GM04504 (cell line): ENCODE data around the gene DAB1.
"Not testable (repeated sequence)": the region's sequence is repeated elsewhere in the genome, so short reads cannot be mapped to it uniquely, and the experiment has no call there.

Experiments
- DNase-seq: peaks from one replicate; pipeline ENCODE4 v3.0.0-alpha.2; 2012; ENCODE audit warnings: low read depth

Gene DAB1

DNA sequence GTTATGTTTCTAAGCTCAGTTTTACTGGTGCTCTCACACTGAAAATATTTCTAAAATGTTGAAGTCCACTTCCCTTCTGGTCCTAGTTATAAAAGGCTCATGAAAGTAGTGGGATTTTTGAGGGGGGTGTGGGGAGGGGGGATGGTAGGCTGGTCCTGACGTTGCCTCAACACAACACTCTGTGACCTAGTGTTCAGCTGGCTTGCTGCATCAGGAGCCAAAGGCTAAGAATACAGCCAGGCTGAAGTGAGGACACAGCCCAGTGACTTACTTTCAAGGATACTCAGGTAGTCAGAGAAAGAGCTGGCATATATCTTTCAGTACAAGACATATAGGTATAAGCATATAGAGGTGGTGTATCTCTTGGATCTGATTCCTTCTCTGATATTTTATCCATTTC is 306.1 kb downstream of the DAB1 start:
- no peak for DNase-seq

- DNase-seq = no peak
Observed at GRCh38 chr1:57116871-57117270, 307.0 kb downstream of the DAB1 start.

GRCh38 chr1:57115030-57115614 is 308.7 kb downstream of the DAB1 start:
- no peak for DNase-seq

GRCh38 chr1:57112148-57112547 is 311.7 kb downstream of the DAB1 start:
- DNase-seq = no peak

GRCh38 chr1:57111175-57111574 is 312.7 kb downstream of the DAB1 start:
- no peak for DNase-seq

GRCh38 chr1:57109883-57110282 is 314.0 kb downstream of the DAB1 start:
- no peak for DNase-seq

GRCh38 chr1:57109247-57109646 is 314.6 kb downstream of the DAB1 start:
- DNase-seq = no peak

DNA sequence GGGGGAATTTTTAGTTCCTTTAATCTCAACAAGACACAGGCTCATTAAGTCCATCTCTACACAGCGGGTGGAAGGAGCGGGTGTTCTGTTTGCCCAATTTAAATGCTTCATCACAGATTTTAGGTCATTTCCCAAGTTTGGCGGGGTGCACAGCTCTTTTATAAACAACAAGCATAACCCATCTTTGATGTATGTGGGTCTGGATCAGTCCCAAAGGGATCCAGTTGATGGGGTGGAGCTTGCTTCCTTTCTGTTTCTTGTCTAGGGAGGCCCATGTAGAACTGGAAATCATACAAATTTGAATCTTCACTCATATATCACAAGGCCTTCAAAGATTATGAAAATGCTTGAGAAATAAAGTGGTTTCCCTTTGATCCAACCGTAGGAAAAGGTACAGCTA is 317.6 kb downstream of the DAB1 start:
- no peak for DNase-seq

- no peak for DNase-seq
Observed at GRCh38 chr1:57102561-57103326, 321.1 kb downstream of the DAB1 start.

- no peak for DNase-seq
Observed at GRCh38 chr1:57101209-57101608, 322.7 kb downstream of the DAB1 start.

DNA sequence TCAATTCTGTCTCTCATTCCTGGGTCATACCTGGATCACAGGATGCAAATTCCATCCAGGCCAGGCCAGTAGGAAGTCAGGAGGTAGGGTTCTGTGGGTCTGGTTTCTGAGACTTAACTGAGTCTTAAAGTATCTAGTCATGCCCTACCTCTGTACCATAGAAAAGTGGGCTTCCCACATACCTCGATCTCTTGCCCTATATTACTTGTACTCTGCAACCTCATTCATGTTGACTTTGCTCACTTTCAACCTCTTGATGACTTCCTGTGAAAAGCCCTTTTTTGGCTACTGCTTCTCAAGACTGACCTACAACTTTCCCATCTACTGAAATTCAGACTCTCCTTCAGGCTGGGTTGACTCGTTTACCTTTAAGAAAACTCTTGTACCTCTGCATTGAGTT is 329.1 kb downstream of the DAB1 start:
- no peak for DNase-seq

DNA sequence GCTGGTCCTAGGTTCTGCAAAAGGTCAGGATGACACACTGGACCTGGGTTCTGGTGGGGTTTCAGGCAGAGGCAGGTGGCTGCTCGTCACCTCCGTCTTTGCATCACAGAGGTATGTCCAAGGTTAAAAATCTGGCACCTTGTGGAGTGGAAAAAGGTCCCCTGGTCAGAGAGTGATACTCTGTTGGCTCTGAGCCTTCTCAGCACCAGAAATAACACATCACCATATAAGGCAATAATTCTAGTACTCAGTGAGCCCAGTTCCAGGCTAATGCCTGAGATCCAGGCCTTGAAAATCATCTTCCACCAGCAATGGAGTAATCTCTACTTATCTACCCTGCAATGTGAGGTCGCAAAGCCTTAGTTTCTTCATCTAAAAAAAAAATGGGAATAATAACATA is 330.7 kb downstream of the DAB1 start:
- DNase-seq = no peak

- no peak for DNase-seq
Observed at GRCh38 chr1:57091642-57092041, 332.2 kb downstream of the DAB1 start.

- no peak for DNase-seq
Observed at GRCh38 chr1:57089855-57090254, 334.0 kb downstream of the DAB1 start.

DNA sequence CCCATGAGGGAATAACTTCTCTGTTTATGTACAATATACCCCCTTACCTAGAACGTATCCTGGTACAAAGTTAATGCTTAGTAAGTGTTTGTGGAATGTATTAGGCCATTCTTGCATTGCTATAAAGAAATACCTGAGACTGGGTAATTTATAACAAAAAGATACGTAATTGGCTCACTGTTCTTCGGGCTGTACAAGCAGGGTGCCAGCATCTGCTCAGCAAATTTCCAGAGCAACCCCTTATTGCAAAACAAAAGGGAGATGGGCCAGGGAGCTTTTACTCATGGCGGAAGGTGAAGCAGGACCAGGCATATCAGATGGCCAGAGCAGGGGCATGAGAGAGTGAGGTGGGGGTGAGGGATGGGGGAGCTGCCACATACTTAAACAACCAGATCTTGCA is 334.6 kb downstream of the DAB1 start:
- no peak for DNase-seq

DNA sequence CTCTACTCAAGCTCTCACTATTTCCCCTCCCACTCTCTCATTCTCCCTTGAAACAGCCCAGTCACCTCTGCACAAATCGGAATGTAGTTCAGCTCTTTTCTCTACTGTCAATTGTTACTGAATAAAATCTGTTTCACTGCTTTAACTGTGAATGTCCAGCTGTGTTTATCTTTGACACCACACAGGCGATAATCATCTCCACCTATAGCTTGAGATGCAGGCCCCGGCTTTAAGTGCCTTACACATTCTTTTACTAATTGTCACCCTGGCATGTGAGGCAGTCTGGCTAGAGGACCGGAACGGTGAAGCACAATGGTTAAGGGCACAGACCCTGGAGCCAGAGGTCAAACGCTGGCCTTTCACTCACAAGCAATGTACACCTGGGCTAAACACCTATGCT is 335.2 kb downstream of the DAB1 start:
- no peak for DNase-seq

DNA sequence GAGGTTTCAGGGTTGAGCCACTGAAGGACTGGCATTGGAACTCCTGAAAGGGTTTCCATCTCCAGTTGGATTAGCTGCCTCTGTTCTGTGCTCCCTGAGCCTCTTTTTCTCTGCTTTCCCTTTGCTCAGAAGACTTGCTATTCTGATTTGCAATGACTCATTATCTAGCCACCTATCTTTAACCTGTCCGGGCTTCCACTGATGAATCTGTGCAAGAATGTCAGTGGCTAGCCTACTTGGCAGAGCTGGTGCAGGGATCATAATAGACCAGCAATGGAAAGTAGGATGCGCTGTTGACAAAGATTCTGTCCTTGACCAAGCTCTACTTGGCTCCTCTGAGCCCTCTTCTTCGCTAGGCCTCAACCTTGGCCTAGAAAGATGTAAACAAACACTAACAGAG is 336.2 kb downstream of the DAB1 start:
- not testable (repeated sequence) for DNase-seq

GRCh38 chr1:57086154-57086553 is 337.7 kb downstream of the DAB1 start:
- no peak for DNase-seq

DNA sequence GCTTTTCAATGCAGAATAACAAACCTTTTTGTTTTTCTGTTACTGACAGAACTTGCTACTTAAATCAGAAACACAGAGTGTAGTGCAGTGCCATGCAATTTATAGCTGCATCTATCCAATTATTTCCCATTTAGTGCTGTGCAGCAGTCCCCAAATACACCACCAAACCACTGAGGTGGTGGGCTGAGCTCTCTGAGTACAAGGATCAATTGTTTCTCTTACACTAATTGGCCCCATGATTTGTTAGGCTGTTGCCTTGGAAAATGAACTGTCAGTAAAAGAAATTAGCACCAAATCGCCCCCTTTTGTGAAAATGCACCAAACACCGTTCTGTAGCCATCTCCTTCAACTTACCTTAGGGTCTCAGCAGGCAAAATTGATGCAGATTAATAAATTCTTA is 339.2 kb downstream of the DAB1 start:
- no peak for DNase-seq

- no peak for DNase-seq
Observed at GRCh38 chr1:57082711-57083439, 341.0 kb downstream of the DAB1 start.

GRCh38 chr1:57079454-57080157 is 344.3 kb downstream of the DAB1 start:
- no peak for DNase-seq

GRCh38 chr1:57072401-57073110 is 351.3 kb downstream of the DAB1 start:
- no peak for DNase-seq
